ENCODE results near the gene WDR37. TPM values are rescaled to one million over a fixed set of nuclear protein-coding genes. Genes with fewer than 3 reads are reported as not detected.

WDR37 gene
- total and polyA plus RNA-seq, 2 experiments from 2014 or later: 13.7 to 16.5 TPM

- no peaks in the 10 kb centered on the region for H3K9me3 ChIP-seq (ENCODE audit: low read depth)
- no peaks in the 10 kb centered on the region for H3K36me3 ChIP-seq (ENCODE audit: low read depth)
- H3K27me3 ChIP-seq (replicated peaks; ENCODE audit: insufficient read depth): peaks cover 2% of the 10 kb centered on the region; the same call in 1 of the 2 replicates
- H2AFZ ChIP-seq: no peak overlapping the region
- no peaks in the 10 kb centered on the region for H3K4me1 ChIP-seq (ENCODE audit: insufficient read depth)
- H3K27ac ChIP-seq: no peak overlapping the region
- H3K9ac ChIP-seq: no peak overlapping the region
- H3F3A ChIP-seq (ENCODE audit: insufficient read depth): no peaks in the 10 kb centered on the region
- no peaks in the 10 kb centered on the region for H3K9me2 ChIP-seq (ENCODE audit: insufficient read depth)
- WGBS, 2 experiments (ENCODE audit: low coverage in 1 of 2, low lambda C conversion rate in 2 of 2, missing lambda C conversion rate in 2 of 2): 60 to 61% methylated on average over 17 of the region's 17 CpGs
- no peaks in the 10 kb centered on the region for H4K20me1 ChIP-seq (ENCODE audit: insufficient read depth)
- H3K4me3 ChIP-seq: no peak overlapping the region
- H3K79me2 ChIP-seq (ENCODE audit: insufficient read depth): no peaks in the 10 kb centered on the region
- TF ChIP-seq EZH2phosphoT487 (IDR thresholded peaks at IDR 0.05; ENCODE audit: insufficient read depth, low read depth): no peak
- TF ChIP-seq EZH2 (IDR thresholded peaks at IDR 0.05; ENCODE audit: insufficient read depth, poor library complexity, severe bottlenecking): no peak
- in situ Hi-C loops (cut with MboI): no loop called here
- DNase-seq: no peak
- H3K4me2 ChIP-seq (ENCODE audit: unreplicated experiment): no peak overlapping the region
Observed at GRCh38 chr10:1148855-1149605, 92.8 kb downstream of the WDR37 start.

- Histone ChIP-seq H2AFZ (no peak overlapping the region), H3K9ac (no peak overlapping the region), H3K4me2 (ENCODE audit: unreplicated experiment) (no peak overlapping the region), H3K79me2 (ENCODE audit: insufficient read depth) (no peaks in the 10 kb centered on the region), H3K4me3 (no peak overlapping the region), H3K9me2 (ENCODE audit: insufficient read depth) (no peaks in the 10 kb centered on the region), H3F3A (ENCODE audit: insufficient read depth) (no peaks in the 10 kb centered on the region), H3K4me1 (ENCODE audit: insufficient read depth) (no peaks in the 10 kb centered on the region), H3K9me3 (ENCODE audit: low read depth) (no peaks in the 10 kb centered on the region), H3K27ac (no peak overlapping the region), H4K20me1 (ENCODE audit: insufficient read depth) (no peaks in the 10 kb centered on the region), H3K36me3 (ENCODE audit: low read depth) (no peaks in the 10 kb centered on the region), H3K27me3 (replicated peaks; ENCODE audit: insufficient read depth) (peaks cover 9% of the 10 kb centered on the region)
- no peak for DNase-seq
- TF ChIP-seq EZH2phosphoT487 (IDR thresholded peaks at IDR 0.05; ENCODE audit: insufficient read depth, low read depth) (no peak), EZH2 (IDR thresholded peaks at IDR 0.05; ENCODE audit: insufficient read depth, poor library complexity, severe bottlenecking) (no peak)
- 48 to 59% methylated on average over 22 of the region's 23 CpGs for WGBS, 2 experiments (ENCODE audit: low coverage in 1 of 2, low lambda C conversion rate in 2 of 2, missing lambda C conversion rate in 2 of 2)
- in situ Hi-C loops (cut with MboI): no loop called here
Observed at GRCh38 chr10:1149793-1150637, 93.8 kb downstream of the WDR37 start.

- no peaks in the 10 kb centered on the region for H3F3A ChIP-seq (ENCODE audit: insufficient read depth)
- no peaks in the 10 kb centered on the region for H3K79me2 ChIP-seq (ENCODE audit: insufficient read depth)
- no peak overlapping the region for H3K27ac ChIP-seq
- H3K9me3 ChIP-seq (ENCODE audit: low read depth): no peaks in the 10 kb centered on the region
- no peaks in the 10 kb centered on the region for H3K4me1 ChIP-seq (ENCODE audit: insufficient read depth)
- H3K9ac ChIP-seq: no peak overlapping the region
- DNase-seq: no peak
- 47 to 53% methylated on average over 13 of the region's 13 CpGs for WGBS, 2 experiments (ENCODE audit: low coverage in 1 of 2, low lambda C conversion rate in 2 of 2, missing lambda C conversion rate in 2 of 2)
- H3K9me2 ChIP-seq (ENCODE audit: insufficient read depth): no peaks in the 10 kb centered on the region
- H3K4me2 ChIP-seq (ENCODE audit: unreplicated experiment): no peak overlapping the region
- peaks cover 9% of the 10 kb centered on the region for H3K27me3 ChIP-seq (replicated peaks; ENCODE audit: insufficient read depth)
- H4K20me1 ChIP-seq (ENCODE audit: insufficient read depth): no peaks in the 10 kb centered on the region
- no peak overlapping the region for H2AFZ ChIP-seq
- H3K4me3 ChIP-seq: no peak overlapping the region
- H3K36me3 ChIP-seq (ENCODE audit: low read depth): no peaks in the 10 kb centered on the region
- in situ Hi-C loops (cut with MboI): no loop called here
- TF ChIP-seq EZH2 (IDR thresholded peaks at IDR 0.05; ENCODE audit: insufficient read depth, poor library complexity, severe bottlenecking) (no peak), EZH2phosphoT487 (IDR thresholded peaks at IDR 0.05; ENCODE audit: insufficient read depth, low read depth) (no peak)
Observed at GRCh38 chr10:1150638-1150955, 94.4 kb downstream of the WDR37 start.

GRCh38 chr10:1151076-1152033, 95.2 kb downstream of the WDR37 start:
- Histone ChIP-seq H3K4me1 (ENCODE audit: insufficient read depth) (no peaks in the 10 kb centered on the region), H3K79me2 (ENCODE audit: insufficient read depth) (no peaks in the 10 kb centered on the region), H3K36me3 (ENCODE audit: low read depth) (no peaks in the 10 kb centered on the region), H3K9me2 (ENCODE audit: insufficient read depth) (no peaks in the 10 kb centered on the region), H4K20me1 (ENCODE audit: insufficient read depth) (no peaks in the 10 kb centered on the region), H3F3A (ENCODE audit: insufficient read depth) (no peaks in the 10 kb centered on the region), H2AFZ (0 out of 2 replicates have a peak overlapping the region, but pooled peaks have one; percentile 31), H3K4me2 (ENCODE audit: unreplicated experiment) (no peak overlapping the region), H3K9ac (no peak overlapping the region), H3K27ac (no peak overlapping the region), H3K4me3 (no peak overlapping the region), H3K9me3 (ENCODE audit: low read depth) (no peaks in the 10 kb centered on the region), H3K27me3 (replicated peaks; ENCODE audit: insufficient read depth) (peaks cover 9% of the 10 kb centered on the region)
- TF ChIP-seq EZH2phosphoT487 (IDR thresholded peaks at IDR 0.05; ENCODE audit: insufficient read depth, low read depth) (no peak), EZH2 (IDR thresholded peaks at IDR 0.05; ENCODE audit: insufficient read depth, poor library complexity, severe bottlenecking) (no peak)
- in situ Hi-C loops (cut with MboI): no loop called here
- peak; percentile 77 for DNase-seq
- WGBS, 2 experiments (ENCODE audit: low coverage in 1 of 2, low lambda C conversion rate in 2 of 2, missing lambda C conversion rate in 2 of 2): 33% methylated on average over 15 of the region's 15 CpGs

Data from GM23248 (cell line).